ENCODE data around the gene SEC14L6. TPM values are rescaled to one million over a fixed set of nuclear protein-coding genes. Genes with fewer than 3 reads are reported as not detected.
"Not testable (repeated sequence)": the region's sequence is repeated elsewhere in the genome, so short reads cannot be mapped to it uniquely, and the experiment has no call there.

Gene SEC14L6
- total RNA-seq, 1 donor from 2014 or later, result 1.4 TPM

DNA sequence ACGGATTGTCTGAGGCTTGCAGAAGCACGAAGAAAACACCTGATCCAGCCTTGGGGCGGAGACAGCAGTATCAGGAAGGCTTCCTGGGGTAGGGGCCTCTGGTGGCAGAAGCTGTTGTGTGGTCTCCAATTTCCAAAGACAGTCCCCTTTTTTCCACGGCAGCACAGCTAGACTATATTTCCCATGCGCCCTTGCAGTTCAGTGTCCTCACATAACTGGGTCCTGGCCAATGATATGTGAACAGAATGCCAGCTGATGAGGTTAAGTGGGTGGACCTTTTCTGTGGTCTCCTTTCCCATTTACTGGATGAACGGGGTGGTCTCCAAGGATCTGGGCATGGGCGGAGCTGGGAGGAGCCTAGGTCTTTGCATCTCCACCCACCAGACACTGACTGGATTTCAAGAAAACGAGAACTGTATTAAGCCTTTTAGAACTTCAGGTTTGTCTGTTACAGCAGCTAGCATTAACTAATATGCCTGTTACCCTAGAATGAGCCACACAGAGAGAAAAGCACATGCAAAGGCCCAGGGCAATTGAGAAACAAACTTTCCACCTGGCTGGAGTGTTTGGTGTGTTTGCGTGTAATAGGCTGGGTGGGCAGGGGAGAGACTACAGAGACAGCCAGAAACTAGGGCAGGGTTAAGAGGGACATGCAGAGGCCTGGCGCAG, 21.7 kb upstream of the SEC14L6 start:
- H3K36me3 Mint-ChIP-seq (ENCODE audit: low read depth, unreplicated experiment), result no peaks in the 10 kb centered on the region
- no peaks in the 10 kb centered on the region for H3K9me3 Mint-ChIP-seq (ENCODE audit: unreplicated experiment)
- H3K4me3 Mint-ChIP-seq (ENCODE audit: unreplicated experiment), result no peak overlapping the region
- H3K27me3 Mint-ChIP-seq (ENCODE audit: unreplicated experiment), result no peaks in the 10 kb centered on the region
- no peaks in the 10 kb centered on the region for H3K4me1 Mint-ChIP-seq (ENCODE audit: unreplicated experiment)
- TF ChIP-seq, protein P1, sequence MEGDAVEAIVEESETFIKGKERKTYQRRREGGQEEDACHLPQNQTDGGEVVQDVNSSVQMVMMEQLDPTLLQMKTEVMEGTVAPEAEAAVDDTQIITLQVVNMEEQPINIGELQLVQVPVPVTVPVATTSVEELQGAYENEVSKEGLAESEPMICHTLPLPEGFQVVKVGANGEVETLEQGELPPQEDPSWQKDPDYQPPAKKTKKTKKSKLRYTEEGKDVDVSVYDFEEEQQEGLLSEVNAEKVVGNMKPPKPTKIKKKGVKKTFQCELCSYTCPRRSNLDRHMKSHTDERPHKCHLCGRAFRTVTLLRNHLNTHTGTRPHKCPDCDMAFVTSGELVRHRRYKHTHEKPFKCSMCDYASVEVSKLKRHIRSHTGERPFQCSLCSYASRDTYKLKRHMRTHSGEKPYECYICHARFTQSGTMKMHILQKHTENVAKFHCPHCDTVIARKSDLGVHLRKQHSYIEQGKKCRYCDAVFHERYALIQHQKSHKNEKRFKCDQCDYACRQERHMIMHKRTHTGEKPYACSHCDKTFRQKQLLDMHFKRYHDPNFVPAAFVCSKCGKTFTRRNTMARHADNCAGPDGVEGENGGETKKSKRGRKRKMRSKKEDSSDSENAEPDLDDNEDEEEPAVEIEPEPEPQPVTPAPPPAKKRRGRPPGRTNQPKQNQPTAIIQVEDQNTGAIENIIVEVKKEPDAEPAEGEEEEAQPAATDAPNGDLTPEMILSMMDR (IDR thresholded peaks at IDR 0.05; ENCODE audit: unreplicated experiment), result no peak
- no peak overlapping the region for H3K27ac Mint-ChIP-seq (ENCODE audit: unreplicated experiment)
- no peak for DNase-seq (ENCODE audit: low spot score)

DNA sequence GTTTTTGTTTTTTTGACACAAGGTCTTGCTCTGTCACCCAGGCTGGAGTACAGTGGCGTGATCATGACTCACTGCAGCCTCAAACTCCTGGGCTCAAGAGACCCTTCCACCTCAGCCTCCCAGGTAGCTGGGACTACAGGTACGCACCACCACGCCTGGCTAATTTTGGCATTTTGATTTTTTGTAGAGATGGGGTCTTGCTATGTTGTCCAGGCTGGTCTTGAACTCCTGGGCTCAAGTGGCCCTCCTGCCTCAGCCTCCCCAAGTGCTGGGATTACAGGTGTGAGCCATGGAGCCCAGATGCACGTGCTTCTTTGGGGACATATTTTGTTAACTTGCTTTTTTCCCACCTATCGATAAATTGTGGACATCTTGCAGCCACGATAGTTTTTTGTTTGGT, 20.7 kb upstream of the SEC14L6 start:
- H3K27ac Mint-ChIP-seq (ENCODE audit: unreplicated experiment); H3K9me3 Mint-ChIP-seq (ENCODE audit: unreplicated experiment); H3K4me3 Mint-ChIP-seq (ENCODE audit: unreplicated experiment): not testable (repeated sequence)

DNA sequence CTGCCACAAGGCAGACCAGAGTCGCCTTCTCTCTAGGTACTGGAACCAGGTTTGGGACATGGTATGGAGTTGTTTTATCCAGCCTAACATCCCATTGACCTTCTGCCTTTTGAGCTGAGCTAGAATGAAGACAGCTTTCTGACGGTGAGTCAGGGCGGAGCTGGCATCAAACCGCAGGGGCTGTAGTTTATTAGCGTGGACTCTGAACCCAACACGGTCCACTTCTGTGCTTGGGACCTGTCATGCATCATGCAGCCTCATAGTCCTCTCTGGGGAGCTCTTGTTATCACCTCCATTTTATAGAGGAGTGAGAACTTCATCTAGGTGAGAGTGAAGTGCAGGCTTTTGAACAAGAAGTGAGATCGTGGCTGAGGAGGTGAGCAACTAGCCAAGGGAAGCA, 19.6 kb upstream of the SEC14L6 start:
- Mint-ChIP-seq H3K36me3 (ENCODE audit: low read depth, unreplicated experiment) (no peaks in the 10 kb centered on the region), H3K27me3 (ENCODE audit: unreplicated experiment) (no peaks in the 10 kb centered on the region)
- TF ChIP-seq, protein P1 (IDR thresholded peaks at IDR 0.05; ENCODE audit: unreplicated experiment), result no peak

More for the DNA sequence above, 20.7 kb upstream of the SEC14L6 start:
- not testable (repeated sequence) for DNase-seq (ENCODE audit: low spot score); H3K27me3 Mint-ChIP-seq (ENCODE audit: unreplicated experiment); H3K4me1 Mint-ChIP-seq (ENCODE audit: unreplicated experiment); H3K36me3 Mint-ChIP-seq (ENCODE audit: low read depth, unreplicated experiment)

DNA sequence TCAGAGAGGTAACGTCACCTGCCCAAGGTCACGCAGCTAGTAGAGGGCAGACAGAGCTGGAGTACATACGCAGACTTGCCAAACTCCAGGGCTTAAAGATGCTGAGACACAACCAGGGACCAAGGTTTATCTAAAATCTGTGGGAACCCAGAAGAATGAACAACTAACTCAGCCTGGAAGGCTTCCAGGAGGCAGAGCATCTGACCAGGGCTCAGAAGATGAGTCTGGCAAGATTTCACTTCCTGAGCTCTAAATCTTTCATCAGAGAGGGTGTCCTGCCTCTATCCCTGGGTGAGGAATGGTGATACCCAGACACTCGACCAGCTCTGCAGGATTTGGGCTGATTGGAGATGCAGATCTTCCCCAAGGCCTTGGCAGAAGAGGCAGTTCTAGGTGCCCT, 18.8 kb upstream of the SEC14L6 start:
- H3K36me3 Mint-ChIP-seq (ENCODE audit: low read depth, unreplicated experiment), result no peaks in the 10 kb centered on the region
- H3K4me1 Mint-ChIP-seq (ENCODE audit: unreplicated experiment), result peaks cover 10% of the 10 kb centered on the region
- no peak for DNase-seq (ENCODE audit: low spot score)
- TF ChIP-seq, protein P1 (IDR thresholded peaks at IDR 0.05; ENCODE audit: unreplicated experiment), result no peak
- no peaks in the 10 kb centered on the region for H3K27me3 Mint-ChIP-seq (ENCODE audit: unreplicated experiment)
- H3K9me3 Mint-ChIP-seq (ENCODE audit: unreplicated experiment), result no peaks in the 10 kb centered on the region
- no peak overlapping the region for H3K4me3 Mint-ChIP-seq (ENCODE audit: unreplicated experiment)
- H3K27ac Mint-ChIP-seq (ENCODE audit: unreplicated experiment), result no peak overlapping the region

More for the DNA sequence above, 19.6 kb upstream of the SEC14L6 start:
- H3K4me1 Mint-ChIP-seq (ENCODE audit: unreplicated experiment), result peaks cover 7% of the 10 kb centered on the region
- no peak overlapping the region for H3K27ac Mint-ChIP-seq (ENCODE audit: unreplicated experiment)
- no peak for DNase-seq (ENCODE audit: low spot score)
- H3K9me3 Mint-ChIP-seq (ENCODE audit: unreplicated experiment), result no peaks in the 10 kb centered on the region
- H3K4me3 Mint-ChIP-seq (ENCODE audit: unreplicated experiment), result no peak overlapping the region

DNA sequence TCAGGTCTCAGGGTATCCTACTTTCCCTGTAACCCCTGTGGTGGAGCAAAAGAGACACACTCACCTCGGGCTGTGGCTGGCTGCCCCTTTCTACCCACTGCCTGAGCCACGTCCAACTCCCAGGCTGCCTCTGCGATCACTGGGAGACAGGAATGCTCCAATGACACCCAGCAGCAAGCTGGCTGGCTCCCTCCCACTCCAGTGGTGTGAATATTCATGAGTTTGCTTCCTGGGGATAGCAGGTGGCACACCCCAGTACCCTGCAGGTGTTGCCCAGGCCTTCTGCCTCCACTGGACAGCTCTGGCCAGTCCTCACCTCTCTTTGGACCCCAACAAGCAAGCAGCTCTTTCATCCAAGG, 18.2 kb upstream of the SEC14L6 start:
- Mint-ChIP-seq H3K9me3 (ENCODE audit: unreplicated experiment) (no peaks in the 10 kb centered on the region), H3K4me3 (ENCODE audit: unreplicated experiment) (no peak overlapping the region), H3K27ac (ENCODE audit: unreplicated experiment) (no peak overlapping the region), H3K4me1 (ENCODE audit: unreplicated experiment) (peaks cover 11% of the 10 kb centered on the region), H3K27me3 (ENCODE audit: unreplicated experiment) (peaks cover 1% of the 10 kb centered on the region), H3K36me3 (ENCODE audit: low read depth, unreplicated experiment) (no peaks in the 10 kb centered on the region)
- no peak for DNase-seq (ENCODE audit: low spot score)
- TF ChIP-seq, protein P1 (IDR thresholded peaks at IDR 0.05; ENCODE audit: unreplicated experiment), result no peak
